GM12892 (cell line): ENCODE measurements around the gene RPL39. TPM values are rescaled to one million over a fixed set of nuclear protein-coding genes. Genes with fewer than 3 reads are reported as not detected.
A peak's percentile ranks its signal among the peaks of the same experiment; 100 is the strongest.
"Not testable (repeated sequence)": the region's sequence is repeated elsewhere in the genome, so short reads cannot be mapped to it uniquely, and the experiment has no call there.

Source experiments
- DNase-seq: peaks from one replicate; pipeline ENCODE4 v3.0.0; 2011; ENCODE audit not compliant: insufficient read length
- FAIRE-seq: peaks from 2 replicates; lab custom pipeline; 2011; peaks lifted over from hg19 to GRCh38; lab: Jason Lieb, UNC
- POLR2A ChIP-seq: IDR thresholded peaks from 2 replicates; pipeline ENCODE4 v1.6.1; 2011; ENCODE audit warnings: low read depth, low read length, control low read depth
- POLR2AphosphoS5 ChIP-seq: IDR thresholded peaks from 2 replicates; pipeline ENCODE4 v1.6.1; 2011; ENCODE audit warnings: low read depth, low read length, control low read depth
- TAF1 ChIP-seq: IDR thresholded peaks from 2 replicates; pipeline ENCODE4 v1.6.1; 2011; ENCODE audit warnings: low read depth, mild to moderate bottlenecking, control low read depth, low read length, borderline replicate concordance
- polyA plus RNA-seq: library from polyadenylated mRNA; unstranded; fragments of >200 nt; gene quantifications from one replicate; pipeline ENCODE4 v1.2.1, GENCODE V29; 2012; ENCODE audit warnings: missing spikeins, inconsistent platforms; ENCODE audit not compliant: missing spikeins

Gene RPL39
- 9,006 TPM for polyA plus RNA-seq

- peak; percentile 87 for FAIRE-seq
- DNase-seq: peak; percentile 39
- peak; percentile 95 for TF ChIP-seq POLR2A
- peak; percentile 92 for TF ChIP-seq TAF1
- TF ChIP-seq POLR2AphosphoS5: peak; percentile 94
Observed at GRCh38 chrX:119791437-119792231, at the start of gene RPL39. Gene RPL39, minus strand, starts transcription at chrX:119791630. Its CDS starts 54 bp downstream, at chrX:119791576.

DNA sequence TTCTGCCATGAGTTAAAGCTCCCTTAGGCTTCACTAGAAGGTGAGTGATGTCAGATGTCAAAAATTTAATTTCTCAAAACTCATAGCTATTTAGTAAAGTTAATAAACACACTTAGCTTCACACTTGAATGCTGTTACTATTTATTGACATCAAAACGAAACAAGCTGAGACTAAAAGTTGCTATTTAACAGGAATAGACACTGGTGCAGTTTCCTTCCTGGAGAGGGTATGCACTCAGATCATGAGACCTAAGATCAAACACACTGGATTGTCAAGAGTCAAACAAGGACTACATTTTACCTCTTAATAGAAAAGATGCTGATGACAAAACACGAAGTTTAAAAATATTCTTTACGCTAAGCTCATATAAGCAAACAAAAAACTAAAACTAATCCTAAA is 42.5 kb upstream of the RPL39 start:
- FAIRE-seq (no peak), DNase-seq (no peak)
- TF ChIP-seq POLR2AphosphoS5: no peak
- no peak for TF ChIP-seq POLR2A
- no peak for TF ChIP-seq TAF1

DNA sequence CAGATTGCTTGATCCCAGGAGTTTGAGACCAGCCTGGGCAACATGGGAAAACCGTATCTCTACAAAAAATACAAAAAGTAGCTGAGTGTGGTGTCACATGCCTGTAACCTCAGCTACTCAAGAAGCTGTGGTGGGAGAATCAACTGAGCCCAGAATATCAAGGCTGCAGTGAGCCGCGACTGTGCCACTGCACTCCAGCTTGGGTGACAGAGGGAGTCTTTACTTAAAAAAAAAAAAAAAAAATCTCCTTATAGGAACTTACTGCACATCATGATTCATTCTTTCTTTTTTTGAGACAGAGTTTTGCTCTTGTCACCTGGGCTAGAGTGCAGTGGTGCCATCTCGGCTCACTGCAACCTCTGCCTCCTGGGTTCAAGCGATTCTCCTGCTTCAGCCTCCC is 37.0 kb upstream of the RPL39 start:
- DNase-seq (no peak), FAIRE-seq (no peak)
- no peak for TF ChIP-seq POLR2A

DNA sequence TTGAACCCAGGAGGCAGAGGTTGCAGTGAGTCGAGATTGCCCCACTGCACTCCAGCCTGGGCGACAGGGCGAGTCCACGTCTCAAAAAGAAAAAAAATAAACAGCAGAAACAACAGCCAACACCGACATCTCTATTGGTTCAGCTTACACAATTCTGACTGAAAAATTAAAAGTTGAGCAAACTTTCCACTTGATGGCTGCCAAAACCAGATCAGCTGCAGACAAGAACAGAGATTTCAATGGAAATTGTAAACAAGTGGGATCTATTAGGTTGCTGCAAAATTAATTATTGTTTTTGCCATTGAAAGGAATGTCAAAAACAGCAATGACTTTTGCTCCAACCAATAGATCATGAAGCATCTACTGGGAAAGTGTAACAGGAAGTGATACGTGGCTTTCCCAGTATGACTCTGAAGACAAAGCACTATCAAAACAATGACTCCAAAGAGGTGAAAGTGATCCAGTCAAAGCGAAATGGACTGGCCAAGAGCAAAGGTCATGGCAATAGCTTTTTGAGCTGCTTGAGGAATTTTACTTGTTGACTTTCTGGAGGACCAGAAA is 35.0 kb upstream of the RPL39 start:
- FAIRE-seq (peak; percentile 76), DNase-seq (no peak)
- TF ChIP-seq TAF1 (no peak), POLR2A (no peak), POLR2AphosphoS5 (no peak)

DNA sequence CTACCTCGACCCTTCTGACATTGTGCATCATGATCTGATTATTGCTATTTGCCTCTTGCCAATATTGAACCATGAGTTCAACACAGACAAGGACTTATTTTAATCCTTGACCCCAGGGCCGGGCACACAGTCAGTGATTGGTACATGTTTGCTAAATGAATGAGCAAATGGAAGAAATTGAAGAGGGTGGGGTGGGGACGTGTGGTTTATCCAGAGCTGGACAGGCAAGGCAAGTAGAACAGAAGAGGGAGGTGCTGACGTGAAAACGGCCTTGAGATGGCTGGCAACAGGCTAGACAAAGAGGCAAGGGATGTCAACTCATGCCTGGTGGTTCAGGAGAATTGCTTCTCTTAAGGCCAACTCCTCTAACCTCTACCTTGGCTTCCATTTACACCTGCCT is 32.8 kb upstream of the RPL39 start:
- FAIRE-seq: peak; percentile 77
- DNase-seq: not testable (repeated sequence)

GRCh38 chrX:119821703-119822102 is 30.3 kb upstream of the RPL39 start:
- peak; percentile 24 for FAIRE-seq
- DNase-seq: not testable (repeated sequence)

DNA sequence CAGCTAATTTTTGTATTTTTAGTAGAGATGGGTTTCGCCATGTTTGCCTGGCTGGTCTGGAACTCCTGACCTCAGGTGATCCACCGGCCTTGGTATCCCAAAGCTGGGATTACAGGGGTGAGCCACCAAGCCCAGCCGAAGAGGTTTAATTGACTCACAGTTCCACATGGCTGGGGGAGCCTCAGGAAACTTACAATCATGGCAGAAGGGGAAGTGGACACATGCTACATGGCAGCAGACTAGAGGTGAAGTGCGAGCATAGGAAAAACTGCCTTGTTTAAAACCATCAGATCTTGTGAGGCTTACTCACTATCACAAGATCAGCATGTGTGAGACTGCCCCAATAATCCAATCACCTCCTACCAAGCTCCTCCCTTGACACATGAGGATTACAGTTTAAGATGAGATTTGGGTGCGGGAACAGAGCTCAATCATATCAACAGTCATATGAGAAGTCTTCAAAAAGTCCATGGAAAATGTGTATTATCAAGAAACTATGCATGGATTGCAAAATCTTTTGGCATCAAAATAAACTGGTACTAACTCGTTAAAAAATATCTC is 25.8 kb upstream of the RPL39 start:
- no peak for TF ChIP-seq TAF1
- TF ChIP-seq POLR2AphosphoS5: no peak
- TF ChIP-seq POLR2A: no peak
- no peak for DNase-seq
- no peak for FAIRE-seq

DNA sequence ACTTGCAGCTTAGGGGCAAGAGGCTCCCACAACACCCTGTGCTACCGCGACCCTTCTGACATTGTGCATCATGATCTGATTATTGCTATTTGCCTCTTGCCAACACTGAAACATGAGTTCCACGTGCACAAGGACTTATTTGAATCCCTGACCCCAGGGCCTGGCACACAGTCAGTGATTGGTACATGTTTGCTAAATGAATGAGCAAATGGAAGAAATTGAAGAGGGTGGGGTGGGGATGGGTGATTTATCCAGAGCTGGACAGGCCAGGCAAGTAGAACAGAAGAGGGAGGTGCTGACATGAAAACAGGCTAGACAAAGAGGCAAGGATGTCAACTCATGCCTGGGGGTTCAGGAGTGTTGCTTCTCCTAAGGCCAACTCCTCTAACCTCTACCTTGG is 24.9 kb upstream of the RPL39 start:
- DNase-seq (no peak), FAIRE-seq (peak; percentile 24)
- TF ChIP-seq POLR2AphosphoS5 (no peak), TAF1 (no peak), POLR2A (no peak)

- DNase-seq: no peak
- TF ChIP-seq POLR2AphosphoS5: no peak
- no peak for TF ChIP-seq POLR2A
- TF ChIP-seq TAF1: no peak
- FAIRE-seq: no peak
Observed at GRCh38 chrX:119809185-119809666, 17.8 kb upstream of the RPL39 start.

DNA sequence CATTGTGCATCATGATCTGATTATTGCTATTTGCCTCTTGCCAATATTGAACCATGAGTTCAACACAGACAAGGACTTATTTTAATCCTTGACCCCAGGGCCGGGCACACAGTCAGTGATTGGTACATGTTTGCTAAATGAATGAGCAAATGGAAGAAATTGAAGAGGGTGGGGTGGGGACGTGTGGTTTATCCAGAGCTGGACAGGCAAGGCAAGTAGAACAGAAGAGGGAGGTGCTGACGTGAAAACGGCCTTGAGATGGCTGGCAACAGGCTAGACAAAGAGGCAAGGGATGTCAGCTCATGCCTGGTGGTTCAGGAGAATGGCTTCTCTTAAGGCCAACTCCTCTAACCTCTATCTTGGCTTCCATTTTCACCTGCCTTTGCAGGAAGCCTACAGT is 17.0 kb upstream of the RPL39 start:
- not testable (repeated sequence) for DNase-seq, FAIRE-seq

DNA sequence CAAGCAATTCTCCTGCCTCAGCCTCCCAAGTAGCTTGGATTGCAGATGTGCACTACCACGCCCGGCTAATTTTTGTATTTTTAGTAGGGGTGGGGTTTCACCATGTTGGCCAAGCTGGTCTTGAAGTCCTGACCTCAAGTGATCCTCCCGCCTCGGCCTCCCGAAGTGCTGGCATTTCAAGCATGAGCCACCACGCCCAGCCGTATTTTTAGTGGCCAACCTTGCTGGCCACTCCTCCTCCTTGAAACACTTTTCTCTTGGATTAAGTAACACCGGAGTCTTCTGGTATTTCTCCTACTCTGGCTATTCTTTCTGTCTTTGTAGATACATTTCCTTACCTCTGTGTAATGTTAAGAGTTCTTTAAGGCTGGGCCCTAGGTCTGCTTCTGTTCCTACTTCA is 11.1 kb upstream of the RPL39 start:
- no peak for DNase-seq
- FAIRE-seq: no peak
- TF ChIP-seq POLR2AphosphoS5 (no peak), POLR2A (no peak), TAF1 (no peak)

DNA sequence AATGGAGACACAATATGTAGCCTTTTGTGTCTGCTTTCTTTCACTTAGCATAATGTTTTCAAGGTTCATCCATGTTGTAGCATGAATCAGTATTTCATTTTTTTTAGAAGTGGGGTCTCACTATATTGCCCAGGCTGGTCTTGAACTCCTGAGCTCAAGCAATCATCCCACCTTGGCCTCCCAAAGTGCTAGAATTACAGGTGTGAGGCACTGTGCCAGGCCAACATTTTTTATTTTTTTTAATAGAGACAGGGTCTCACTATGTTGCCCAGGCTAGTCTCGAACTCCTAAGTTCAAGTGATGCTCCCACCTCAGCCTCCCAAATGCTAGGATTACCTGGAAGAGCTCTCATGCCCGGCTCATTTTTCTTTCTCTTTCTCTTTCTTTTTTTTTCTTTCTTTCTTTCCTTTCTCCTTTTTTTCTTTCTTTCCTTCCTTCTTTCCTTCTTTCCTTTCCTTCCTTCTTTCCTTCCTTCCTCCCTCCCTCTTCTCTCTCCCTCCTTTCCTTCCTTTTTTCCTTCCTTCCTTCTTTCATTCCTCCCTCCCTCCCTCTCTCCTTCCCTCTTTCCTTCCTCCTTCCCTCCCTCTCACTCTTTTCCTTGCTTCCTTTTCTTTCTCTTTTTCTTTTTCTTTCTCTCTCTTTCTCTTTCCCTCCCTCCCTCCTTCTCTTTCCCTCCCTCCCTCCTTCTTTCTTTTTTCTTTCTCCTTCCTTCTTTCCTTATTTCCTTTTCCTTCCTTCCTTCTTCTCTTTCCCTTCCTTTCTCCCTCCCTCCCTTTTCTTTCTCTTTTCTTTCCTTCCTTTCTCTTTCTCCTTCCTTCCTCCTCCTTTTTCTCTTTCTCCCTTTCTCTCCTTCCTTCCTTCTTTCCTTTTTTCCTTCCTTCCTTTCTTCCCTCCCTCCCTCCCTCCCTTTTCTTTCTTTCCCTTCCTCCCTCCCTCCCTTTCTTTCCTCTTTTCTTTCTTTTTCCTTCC is 10.1 kb upstream of the RPL39 start:
- DNase-seq (no peak), FAIRE-seq (no peak)
- TF ChIP-seq TAF1 (no peak), POLR2AphosphoS5 (no peak), POLR2A (no peak)
